Stomach smooth muscle (tissue), 2 donors: ENCODE measurements around the gene REC114.
"Not testable (repeated sequence)": the region's sequence is repeated elsewhere in the genome, so short reads cannot be mapped to it uniquely, and the experiment has no call there.

Source experiments
- H3K27ac ChIP-seq: one replicate; pipeline ENCODE4 v1.7.0; 2013; ENCODE audit warnings: mild to moderate bottlenecking, low read length, inconsistent platforms
- H3K27me3 ChIP-seq, 2 donors: one replicate each; pipeline ENCODE4 v1.7.0; 2013; ENCODE audit warnings: low read length in 2 of 2; ENCODE audit not compliant: insufficient read depth in 2 of 2, control insufficient read depth in 1 of 2
- H3K36me3 ChIP-seq, 2 donors: one replicate each; pipeline ENCODE4 v1.7.0; 2013; ENCODE audit warnings: low read length in 2 of 2; ENCODE audit not compliant: control insufficient read depth in 2 of 2, insufficient read depth in 2 of 2
- H3K4me1 ChIP-seq: one replicate; pipeline ENCODE4 v1.7.0; 2013; ENCODE audit warnings: low read length; ENCODE audit not compliant: control insufficient read depth, insufficient read depth
- H3K4me3 ChIP-seq, 2 donors: one replicate each; pipeline ENCODE4 v1.7.0; 2013; ENCODE audit warnings: low read length in 2 of 2
- H3K9ac ChIP-seq, 2 donors: one replicate each; pipeline ENCODE4 v1.7.0; 2013; ENCODE audit warnings: low read length in 2 of 2, mild to moderate bottlenecking in 1 of 2
- H3K9me3 ChIP-seq, 2 donors: one replicate each; pipeline ENCODE4 v1.7.0; 2013; ENCODE audit warnings: low read length in 2 of 2; ENCODE audit not compliant: control insufficient read depth in 2 of 2
- donor health status: healthy.
- donor health status: Pancreatic carcinoma.

REC114 gene

GRCh38 chr15:73522011-73522410 lies 79.0 kb downstream of the REC114 start:
- no peak overlapping the region for H3K27ac ChIP-seq
- no peaks in the 10 kb centered on the region for H3K36me3 ChIP-seq
- no peaks in the 10 kb centered on the region for H3K9me3 ChIP-seq
- H3K9ac ChIP-seq: no peak overlapping the region
- H3K27me3 ChIP-seq: no peaks in the 10 kb centered on the region
- H3K4me3 ChIP-seq: no peak overlapping the region
- no peaks in the 10 kb centered on the region for H3K4me1 ChIP-seq

DNA sequence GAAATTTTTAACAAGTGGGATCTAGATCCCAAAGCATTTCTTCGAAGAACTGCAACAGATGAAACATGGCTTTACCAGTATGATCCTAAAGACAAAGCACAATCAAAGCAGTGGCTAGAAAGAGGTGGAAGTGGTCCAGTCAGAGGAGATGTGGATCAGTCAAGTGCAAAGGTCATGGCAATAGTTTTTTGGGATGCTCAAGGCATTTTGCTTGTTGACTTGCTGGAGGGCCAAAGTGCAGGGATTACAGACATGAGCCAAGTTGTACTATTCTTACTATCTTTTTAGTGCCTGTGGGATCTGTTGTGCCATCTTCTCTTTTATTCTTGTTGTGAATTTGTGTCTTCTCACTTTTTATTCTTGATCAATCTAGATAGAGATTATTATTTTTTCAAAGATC lies 82.0 kb downstream of the REC114 start:
- Histone ChIP-seq H3K27ac (no peak overlapping the region), H3K4me3 (no peak overlapping the region)

GRCh38 chr15:73527598-73527997 lies 84.6 kb downstream of the REC114 start:
- no peaks in the 10 kb centered on the region for H3K9me3 ChIP-seq
- H3K4me1 ChIP-seq: no peaks in the 10 kb centered on the region
- no peaks in the 10 kb centered on the region for H3K36me3 ChIP-seq
- no peak overlapping the region for H3K27ac ChIP-seq
- no peaks in the 10 kb centered on the region for H3K27me3 ChIP-seq
- H3K9ac ChIP-seq: no peak overlapping the region
- H3K4me3 ChIP-seq: no peak overlapping the region

More for the DNA sequence above, 82.0 kb downstream of the REC114 start:
- Histone ChIP-seq H3K9ac (no peak overlapping the region), H3K4me1 (no peaks in the 10 kb centered on the region), H3K27me3 (no peaks in the 10 kb centered on the region), H3K9me3 (no peaks in the 10 kb centered on the region), H3K36me3 (no peaks in the 10 kb centered on the region)

DNA sequence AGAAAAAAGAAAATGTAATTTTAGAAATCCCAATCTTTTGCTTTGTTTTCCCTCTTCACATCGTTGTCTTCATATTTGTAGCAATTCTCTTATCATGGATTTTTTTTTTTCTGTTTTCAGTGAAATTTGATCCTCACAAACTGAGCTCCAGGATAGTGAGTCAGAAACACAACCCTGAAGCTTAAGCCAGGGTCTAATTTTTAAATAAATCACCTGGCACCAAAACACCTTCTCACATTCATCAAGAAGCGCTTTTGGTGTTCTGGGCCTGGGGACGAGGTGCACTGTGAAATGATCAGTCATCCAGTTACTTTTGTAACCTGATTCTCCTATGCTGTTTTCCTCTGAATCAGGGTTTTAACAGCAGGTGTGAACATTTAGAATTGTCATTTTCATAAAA lies 87.7 kb downstream of the REC114 start:
- no peak overlapping the region for H3K4me3 ChIP-seq

GRCh38 chr15:73538123-73538522 lies 95.2 kb downstream of the REC114 start:
- Histone ChIP-seq H3K4me3 (no peak overlapping the region), H3K27ac (no peak overlapping the region), H3K9ac (no peak overlapping the region), H3K9me3 (no peaks in the 10 kb centered on the region), H3K4me1 (no peaks in the 10 kb centered on the region), H3K36me3 (no peaks in the 10 kb centered on the region), H3K27me3 (no peaks in the 10 kb centered on the region)

More for the DNA sequence above, 87.7 kb downstream of the REC114 start:
- H3K27me3 ChIP-seq: no peaks in the 10 kb centered on the region
- no peaks in the 10 kb centered on the region for H3K36me3 ChIP-seq
- no peaks in the 10 kb centered on the region for H3K9me3 ChIP-seq
- H3K27ac ChIP-seq: no peak overlapping the region
- H3K4me1 ChIP-seq: no peaks in the 10 kb centered on the region
- no peak overlapping the region for H3K9ac ChIP-seq

DNA sequence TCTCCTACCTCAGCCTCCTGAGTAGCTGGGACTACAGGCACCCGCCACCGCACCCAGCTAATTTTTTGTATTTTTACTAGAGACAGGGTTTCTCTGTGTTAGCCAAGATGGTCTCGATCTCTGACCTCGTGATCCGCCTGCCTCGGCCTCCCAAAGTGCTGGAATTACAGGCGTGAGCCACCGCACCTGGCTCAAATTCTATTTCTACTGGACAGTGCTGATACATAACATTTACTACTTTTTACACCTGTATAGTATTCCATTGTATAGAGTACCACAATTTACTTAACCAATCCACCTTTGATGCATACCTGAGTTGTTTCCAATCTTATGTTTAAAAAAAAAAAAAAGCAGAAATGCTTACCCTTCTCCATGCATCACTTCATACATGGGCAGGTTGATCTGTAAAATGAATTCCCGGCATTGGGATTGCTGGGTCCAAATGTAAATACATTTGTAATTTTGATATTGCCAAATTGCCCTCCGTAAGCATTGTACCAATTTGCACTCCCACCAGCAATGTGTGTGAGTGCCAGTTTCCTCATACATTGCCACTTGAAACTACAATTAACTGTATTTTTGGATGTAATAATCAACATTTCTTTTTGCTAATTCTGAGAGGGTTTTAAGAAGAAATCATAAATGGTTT lies 95.7 kb downstream of the REC114 start:
- Histone ChIP-seq H3K27me3 (no peaks in the 10 kb centered on the region), H3K27ac (no peak overlapping the region), H3K4me3 (no peak overlapping the region), H3K9me3 (no peaks in the 10 kb centered on the region), H3K9ac (no peak overlapping the region), H3K36me3 (no peaks in the 10 kb centered on the region), H3K4me1 (no peaks in the 10 kb centered on the region)

DNA sequence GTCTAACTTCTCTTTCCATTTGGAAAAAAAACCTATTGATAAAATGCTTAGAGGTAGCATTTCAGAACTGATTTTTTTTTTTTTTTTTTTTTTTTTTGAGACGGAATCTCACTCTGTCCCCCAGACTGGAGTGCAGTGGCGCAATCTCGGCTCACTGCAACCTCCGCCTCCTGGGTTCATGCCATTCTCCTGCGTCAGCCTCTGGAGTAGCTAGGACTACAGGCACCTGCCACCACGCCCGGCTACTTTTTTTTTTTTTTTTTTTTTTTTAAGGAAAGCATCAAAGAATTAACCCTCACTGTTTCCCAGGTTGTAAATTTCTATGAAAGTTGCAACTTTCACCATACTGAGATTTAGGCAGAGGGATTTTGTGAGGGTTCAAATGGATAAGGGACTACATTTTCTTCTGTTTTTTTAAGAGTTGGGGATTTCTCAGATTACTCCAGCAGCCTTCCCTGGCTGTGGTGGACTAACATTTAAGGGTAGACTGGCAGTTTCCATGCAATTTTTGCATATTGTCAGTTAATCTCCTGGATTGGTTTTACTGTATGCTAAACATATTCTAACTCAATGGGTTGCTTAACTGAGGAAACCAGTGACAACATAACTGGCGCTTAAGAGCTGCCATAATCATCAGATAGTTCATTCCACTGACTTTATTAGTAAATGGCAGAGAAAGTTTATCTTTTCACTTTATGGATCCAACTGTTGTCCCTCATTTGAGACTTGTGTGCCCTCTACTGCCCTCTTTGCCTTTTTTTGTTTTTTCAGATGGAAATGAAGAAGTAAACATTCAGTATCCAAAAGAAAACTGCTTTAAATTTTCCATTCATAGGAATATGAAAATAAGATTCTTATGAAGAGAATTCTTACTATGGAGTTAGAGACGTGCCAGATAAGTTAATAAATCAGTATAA lies 96.5 kb downstream of the REC114 start:
- no peak overlapping the region for H3K4me3 ChIP-seq
- no peaks in the 10 kb centered on the region for H3K27me3 ChIP-seq
- no peaks in the 10 kb centered on the region for H3K36me3 ChIP-seq
- H3K4me1 ChIP-seq: no peaks in the 10 kb centered on the region
- no peak overlapping the region for H3K9ac ChIP-seq
- no peaks in the 10 kb centered on the region for H3K9me3 ChIP-seq
- no peak overlapping the region for H3K27ac ChIP-seq

DNA sequence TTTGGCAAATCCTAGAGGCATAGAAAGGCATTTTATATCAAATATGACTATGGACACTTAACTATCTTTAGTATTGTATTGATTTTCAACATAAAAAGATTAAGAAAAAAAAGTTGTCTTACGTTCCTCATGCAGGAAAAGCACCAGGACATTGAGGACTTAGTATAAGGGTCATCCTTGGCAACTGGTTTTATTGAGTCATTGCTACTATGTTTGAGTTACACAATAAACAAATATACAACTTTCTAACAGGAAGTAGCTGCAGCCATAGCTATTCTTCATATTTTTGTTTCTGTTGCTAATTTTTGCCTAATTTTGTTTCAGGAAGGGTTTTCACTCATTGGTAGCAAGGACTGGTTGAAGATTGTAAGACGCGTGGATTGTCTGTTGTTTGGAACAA lies 97.2 kb downstream of the REC114 start:
- Histone ChIP-seq H3K27me3 (no peaks in the 10 kb centered on the region), H3K4me1 (no peaks in the 10 kb centered on the region), H3K4me3 (no peak overlapping the region), H3K27ac (no peak overlapping the region), H3K9me3 (no peaks in the 10 kb centered on the region), H3K9ac (no peak overlapping the region), H3K36me3 (no peaks in the 10 kb centered on the region)

- Histone ChIP-seq H3K27me3 (no peaks in the 10 kb centered on the region), H3K4me3 (no peak overlapping the region), H3K9me3 (no peaks in the 10 kb centered on the region), H3K9ac (no peak overlapping the region), H3K36me3 (peaks cover 0 to 7% of the 10 kb centered on the region in 2 donors), H3K4me1 (no peaks in the 10 kb centered on the region), H3K27ac (no peak overlapping the region)
These were observed 98.5 kb downstream of the REC114 start for GRCh38 chr15:73541479-73541878.

- H3K36me3 ChIP-seq, H3K27ac ChIP-seq, H3K9ac ChIP-seq, H3K4me1 ChIP-seq, H3K4me3 ChIP-seq, H3K27me3 ChIP-seq, H3K9me3 ChIP-seq: not testable (repeated sequence)
These were observed 106.0 kb downstream of the REC114 start for GRCh38 chr15:73548925-73549324.

GRCh38 chr15:73550190-73550589 lies 107.2 kb downstream of the REC114 start:
- H3K27me3 ChIP-seq: no peaks in the 10 kb centered on the region
- H3K36me3 ChIP-seq: peaks cover 7 to 15% of the 10 kb centered on the region in 2 donors
- H3K9me3 ChIP-seq: no peaks in the 10 kb centered on the region
- H3K4me3 ChIP-seq: no peak overlapping the region
- no peak overlapping the region for H3K9ac ChIP-seq
- no peak overlapping the region for H3K27ac ChIP-seq
- H3K4me1 ChIP-seq: no peaks in the 10 kb centered on the region
